Vagina (tissue), 2 donors: ENCODE results near the gene SLC25A28. TPM values are rescaled to one million over a fixed set of nuclear protein-coding genes. Genes with fewer than 3 reads are reported as not detected.

Source experiments
- DNase-seq, 2 donors: peaks; one replicate each; pipeline ENCODE4 v3.0.0-alpha.2; 2017; ENCODE audit errors: extremely low spot score in 2 of 2
- H3K27ac ChIP-seq: fragments of 200-600 bp; sonication (generic); one replicate; pipeline ENCODE4 v1.5.1; 2019
- H3K27me3 ChIP-seq: fragments of 200-600 bp; sonication (generic); one replicate; pipeline ENCODE4 v1.5.1; 2019
- H3K36me3 ChIP-seq, 2 donors: fragments of 200-600 bp; sonication (generic); one replicate each; pipeline ENCODE4 v1.5.1; 2017 to 2019
- H3K4me1 ChIP-seq: fragments of 200-600 bp; sonication (generic); one replicate; pipeline ENCODE4 v1.5.1; 2019
- H3K4me3 ChIP-seq, 2 donors: fragments of 200-600 bp; sonication (generic); 1 replicate in 1 of 2; 2 replicates in 1 of 2; pipeline ENCODE4 v1.5.1; 2016 to 2019
- H3K9me3 ChIP-seq: fragments of 200-600 bp; sonication (generic); one replicate; pipeline ENCODE4 v1.5.1; 2019
- CTCF ChIP-seq, 3 experiments: fragments of 450-650 bp in 2 of 3; fragments of 200-600 bp in 1 of 3; sonication (generic) in 1 of 3; IDR thresholded peaks; one replicate each; pipeline ENCODE4 v1.5.1; 2017 to 2019; ENCODE audit warnings: antibody characterized with exemption in 3 of 3, mild to moderate bottlenecking in 2 of 3, moderate library complexity in 2 of 3
- POLR2A ChIP-seq, 2 donors: fragments of 450-650 bp; IDR thresholded peaks; one replicate each; pipeline ENCODE4 v1.6.1; 2017; ENCODE audit warnings: antibody characterized with exemption in 2 of 2, mild to moderate bottlenecking in 2 of 2, moderate library complexity in 2 of 2
- POLR2AphosphoS5 ChIP-seq, 2 donors: sonication (generic); formaldehyde crosslinking; IDR thresholded peaks; one replicate each; pipeline ENCODE4 v1.9.0; 2017; ENCODE audit warnings: antibody characterized with exemption in 2 of 2, mild to moderate bottlenecking in 2 of 2, low read depth in 1 of 2; ENCODE audit not compliant: insufficient read depth in 1 of 2
- intact Hi-C: fragments of 100-400 bp; cut with DNase I; formaldehyde crosslinking; loops from one replicate; pipeline ENCODE4 v1.15.1; 2023
- total RNA-seq: library from RNA; depleted of rRNA; stranded (reverse); fragments of >200 nt; gene quantifications from one replicate; pipeline ENCODE4 v1.2.3, GENCODE V29; 2016

Gene SLC25A28
- total RNA-seq, 1 donor from 2014 or later, result 31.2 TPM

- H3K27ac ChIP-seq, result peak overlapping the region; percentile 46
- peaks cover 32% of the 10 kb centered on the region for H3K4me1 ChIP-seq
- TF ChIP-seq CTCF (IDR thresholded peaks at IDR 0.05) (no peak), POLR2AphosphoS5 (IDR thresholded peaks at IDR 0.05; ENCODE audit: insufficient read depth in 1 of 2, low read depth in 1 of 2) (peak in 1 of 2 donors; percentile 41), POLR2A (IDR thresholded peaks at IDR 0.05) (no peak)
Observed at GRCh38 chr10:99656199-99657064, 36.2 kb upstream of the SLC25A28 start.

GRCh38 chr10:99654390-99655175 lies 34.3 kb upstream of the SLC25A28 start:
- TF ChIP-seq POLR2A (IDR thresholded peaks at IDR 0.05), result no peak
- TF ChIP-seq POLR2AphosphoS5 (IDR thresholded peaks at IDR 0.05; ENCODE audit: insufficient read depth in 1 of 2, low read depth in 1 of 2), result peak in 1 of 2 donors; percentile 54
- TF ChIP-seq CTCF (IDR thresholded peaks at IDR 0.05), result no peak
- intact Hi-C loops, result loop anchor here (5.0 kb wide), 1 partner anchor 32 kb away; the partner anchor contains the start of gene SLC25A28
- no peak for DNase-seq

More at GRCh38 chr10:99656199-99657064, 36.2 kb upstream of the SLC25A28 start:
- H3K9me3 ChIP-seq, result no peaks in the 10 kb centered on the region
- DNase-seq, result no peak
- H3K36me3 ChIP-seq, result no peaks in the 10 kb centered on the region
- H3K4me3 ChIP-seq, result no peak overlapping the region
- H3K27me3 ChIP-seq, result no peaks in the 10 kb centered on the region
- intact Hi-C loops, result loop anchor here (5.0 kb wide), 1 partner anchor 34 kb away; the partner anchor contains the start of gene SLC25A28

GRCh38 chr10:99652800-99653390 lies 32.7 kb upstream of the SLC25A28 start:
- Histone ChIP-seq H3K4me1 (peaks cover 6% of the 10 kb centered on the region), H3K27ac (no peak overlapping the region)

More at GRCh38 chr10:99654390-99655175, 34.3 kb upstream of the SLC25A28 start:
- Histone ChIP-seq H3K4me3 (no peak overlapping the region), H3K27me3 (no peaks in the 10 kb centered on the region), H3K9me3 (no peaks in the 10 kb centered on the region), H3K36me3 (no peaks in the 10 kb centered on the region), H3K4me1 (peaks cover 15% of the 10 kb centered on the region), H3K27ac (no peak overlapping the region)

GRCh38 chr10:99648717-99649116 lies 28.5 kb upstream of the SLC25A28 start:
- no peak overlapping the region for H3K27ac ChIP-seq
- no peaks in the 10 kb centered on the region for H3K27me3 ChIP-seq
- no peaks in the 10 kb centered on the region for H3K9me3 ChIP-seq
- H3K36me3 ChIP-seq, result no peaks in the 10 kb centered on the region
- no peak for DNase-seq
- no peak for TF ChIP-seq POLR2A (IDR thresholded peaks at IDR 0.05)
- no peak for TF ChIP-seq CTCF (IDR thresholded peaks at IDR 0.05)
- no peak for TF ChIP-seq POLR2AphosphoS5 (IDR thresholded peaks at IDR 0.05; ENCODE audit: insufficient read depth in 1 of 2, low read depth in 1 of 2)
- H3K4me1 ChIP-seq, result no peaks in the 10 kb centered on the region
- no peak overlapping the region for H3K4me3 ChIP-seq
- intact Hi-C loops, result no loop called here

More at GRCh38 chr10:99652800-99653390, 32.7 kb upstream of the SLC25A28 start:
- Histone ChIP-seq H3K36me3 (no peaks in the 10 kb centered on the region), H3K9me3 (no peaks in the 10 kb centered on the region), H3K4me3 (no peak overlapping the region), H3K27me3 (no peaks in the 10 kb centered on the region)
- intact Hi-C loops, result no loop called here
- DNase-seq, result no peak
- no peak for TF ChIP-seq POLR2A (IDR thresholded peaks at IDR 0.05)
- no peak for TF ChIP-seq CTCF (IDR thresholded peaks at IDR 0.05)
- TF ChIP-seq POLR2AphosphoS5 (IDR thresholded peaks at IDR 0.05; ENCODE audit: insufficient read depth in 1 of 2, low read depth in 1 of 2), result no peak
